Measurements from ENCODE around the gene GPRIN3. TPM values are rescaled to one million over a fixed set of nuclear protein-coding genes. Genes with fewer than 3 reads are reported as not detected.

The GPRIN3 gene
- total RNA-seq (10 to 100 TPM; 32.5 TPM), polyA plus RNA-seq (10 to 100 TPM in 1 of 2 donors, 1 to 10 TPM in 1; 6.9 to 18.9 TPM)

DNA sequence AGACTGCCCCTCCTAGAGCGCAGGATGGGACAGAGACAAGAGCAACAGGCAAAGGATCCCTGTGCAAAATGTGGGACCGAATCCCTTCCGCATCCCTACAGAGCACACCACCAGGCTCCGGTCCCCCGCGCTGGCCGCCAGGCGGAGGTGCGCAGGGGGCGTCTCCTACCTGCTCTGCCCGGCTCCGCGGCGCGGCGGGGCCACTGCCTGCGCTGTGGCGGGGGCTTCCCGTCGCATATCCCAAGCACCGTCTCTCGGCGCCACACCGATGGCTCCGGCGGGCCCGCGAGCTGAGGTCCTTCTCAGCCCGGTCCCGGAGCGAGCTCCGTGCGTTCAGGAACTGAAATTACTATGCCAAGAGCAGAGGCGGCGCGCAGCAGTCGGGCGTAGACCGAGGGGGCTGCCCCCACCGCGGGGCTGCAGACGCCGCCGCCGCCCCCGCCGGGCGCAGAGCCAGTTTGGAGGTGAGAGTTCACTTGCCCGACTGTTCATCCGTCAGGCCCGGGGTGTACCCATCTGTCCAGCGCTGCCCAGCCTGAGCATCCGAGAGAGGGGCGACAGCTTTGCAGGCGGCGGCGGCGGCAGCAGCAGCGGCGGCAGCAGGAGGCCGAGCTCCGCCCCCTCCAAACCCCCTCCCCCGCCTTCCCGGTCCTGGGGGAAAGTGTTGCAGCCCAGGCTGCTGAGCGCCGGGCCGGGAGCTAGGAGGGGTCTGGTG, at the start of gene GPRIN3:
Gene GPRIN3, minus strand, starts transcription at position 355 of the 715 bp plus-strand sequence. CDS start 57,690 bp downstream, outside the sequence.
- peak; percentile 65 to 83 (median 68) for DNase-seq
- peaks cover 52% of the 10 kb centered on the region for H3K4me1 ChIP-seq (ENCODE audit: insufficient read depth, low read length)
- ChIA-PET CTCF (ENCODE audit: partially characterized antibody) (interaction anchor here (0.9 to 1.9 kb wide), 14 partner anchors 10 to 128 kb away, joined by 3 to 14 read pairs (median 4); no protein-coding TSS in a partner anchor), POLR2A (ENCODE audit: partially characterized antibody) (interaction anchor here (0.9 to 15.1 kb wide), 15 partner anchors 9 to 1023 kb away, joined by 3 to 453 read pairs (median 7); partner anchors contain the start of gene PPM1K)
- peak within 1 kb of the TSS; percentile 85 to 100 for H3K4me3 ChIP-seq (ENCODE audit: low read length in 2 of 2)
- H3K27me3 Mint-ChIP-seq, result no peaks in the 10 kb centered on the region
- H3K9me3 ChIP-seq (ENCODE audit: control insufficient read depth in 1 of 2, low read length in 2 of 2), result no peaks in the 10 kb centered on the region
- peaks cover 34 to 74% (median 48%) of the 10 kb centered on the region in 4 donors for H3K4me1 Mint-ChIP-seq
- peak within 1 kb of the TSS; percentile 95 to 100 (median 99) for H3K4me3 Mint-ChIP-seq
- no peaks in the 10 kb centered on the region for H3K36me3 ChIP-seq (ENCODE audit: insufficient read depth, low read length)
- H3K36me3 Mint-ChIP-seq, result peaks cover 20 to 31% of the 10 kb centered on the region in 2 donors
- H3K27ac ChIP-seq (ENCODE audit: low read depth, low read length), result peak within 1 kb of the TSS; percentile 87
- H3K27me3 ChIP-seq (ENCODE audit: insufficient read depth, low read length), result no peaks in the 10 kb centered on the region
- H3K9me3 Mint-ChIP-seq, result no peaks in the 10 kb centered on the region
- H3K27ac Mint-ChIP-seq, result peak within 1 kb of the TSS; percentile 87 to 99 (median 98)
- intact Hi-C loops (cut with micrococcal nuclease), result loop anchor here (1.0 to 10.0 kb wide), 5 partner anchors 9 to 1025 kb away; partner anchors contain the start of gene HERC3

DNA sequence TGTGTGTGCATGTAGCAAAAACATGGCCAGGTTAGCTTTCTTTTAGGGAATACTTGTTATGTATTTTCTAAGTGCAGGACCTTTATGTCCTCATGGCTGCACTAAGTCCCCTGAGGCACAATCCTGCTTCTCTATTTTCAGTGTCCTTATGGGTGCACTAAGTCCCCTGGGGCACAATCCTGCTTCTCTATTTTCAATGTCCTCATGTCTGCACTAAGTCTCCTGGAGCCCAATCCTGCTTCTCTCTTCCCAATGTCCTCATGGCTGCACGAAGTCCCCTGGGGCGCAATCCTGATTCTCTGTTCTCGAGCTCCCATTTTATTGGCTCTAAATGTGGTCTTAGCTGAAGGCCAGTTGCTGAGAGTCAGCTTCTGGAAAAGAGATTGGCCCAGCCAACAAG, 49.7 kb upstream of the GPRIN3 start:
- CTCF ChIA-PET (ENCODE audit: partially characterized antibody), result interaction anchor here (1.2 kb wide), 2 partner anchors 18 to 105 kb away, joined by 3 read pairs; no protein-coding TSS in a partner anchor
- H3K4me3 Mint-ChIP-seq, result no peak overlapping the region
- Histone ChIP-seq H3K27me3 (ENCODE audit: insufficient read depth, low read length) (no peaks in the 10 kb centered on the region), H3K9me3 (ENCODE audit: control insufficient read depth in 1 of 2, low read length in 2 of 2) (no peaks in the 10 kb centered on the region), H3K4me3 (ENCODE audit: low read length in 2 of 2) (no peak overlapping the region), H3K4me1 (ENCODE audit: insufficient read depth, low read length) (no peaks in the 10 kb centered on the region), H3K36me3 (ENCODE audit: insufficient read depth, low read length) (no peaks in the 10 kb centered on the region), H3K27ac (ENCODE audit: low read depth, low read length) (no peak overlapping the region)
- intact Hi-C loops (cut with micrococcal nuclease), result no loop called here
- H3K36me3 Mint-ChIP-seq, result no peaks in the 10 kb centered on the region
- peaks cover 0 to 1% of the 10 kb centered on the region in 2 donors for H3K27me3 Mint-ChIP-seq
- no peak overlapping the region for H3K27ac Mint-ChIP-seq
- POLR2A ChIA-PET (ENCODE audit: partially characterized antibody), result no interaction called here
- H3K9me3 Mint-ChIP-seq, result no peaks in the 10 kb centered on the region
- peaks cover 0 to 8% (median 2%) of the 10 kb centered on the region in 4 donors for H3K4me1 Mint-ChIP-seq
- DNase-seq, result no peak

GRCh38 chr4:89356086-89356485, 48.5 kb upstream of the GPRIN3 start:
- Histone ChIP-seq H3K36me3 (ENCODE audit: insufficient read depth, low read length) (no peaks in the 10 kb centered on the region), H3K4me3 (ENCODE audit: low read length in 2 of 2) (no peak overlapping the region), H3K9me3 (ENCODE audit: control insufficient read depth in 1 of 2, low read length in 2 of 2) (no peaks in the 10 kb centered on the region), H3K27me3 (ENCODE audit: insufficient read depth, low read length) (no peaks in the 10 kb centered on the region), H3K27ac (ENCODE audit: low read depth, low read length) (no peak overlapping the region), H3K4me1 (ENCODE audit: insufficient read depth, low read length) (no peaks in the 10 kb centered on the region)
- intact Hi-C loops (cut with micrococcal nuclease), result no loop called here
- no peak overlapping the region for H3K27ac Mint-ChIP-seq
- no peaks in the 10 kb centered on the region for H3K27me3 Mint-ChIP-seq
- DNase-seq, result no peak
- no peaks in the 10 kb centered on the region for H3K9me3 Mint-ChIP-seq
- no peak overlapping the region for H3K4me3 Mint-ChIP-seq
- POLR2A ChIA-PET (ENCODE audit: partially characterized antibody), result no interaction called here
- H3K4me1 Mint-ChIP-seq, result peaks cover 0 to 8% (median 2%) of the 10 kb centered on the region in 4 donors
- CTCF ChIA-PET (ENCODE audit: partially characterized antibody), result no interaction called here
- no peaks in the 10 kb centered on the region for H3K36me3 Mint-ChIP-seq

DNA sequence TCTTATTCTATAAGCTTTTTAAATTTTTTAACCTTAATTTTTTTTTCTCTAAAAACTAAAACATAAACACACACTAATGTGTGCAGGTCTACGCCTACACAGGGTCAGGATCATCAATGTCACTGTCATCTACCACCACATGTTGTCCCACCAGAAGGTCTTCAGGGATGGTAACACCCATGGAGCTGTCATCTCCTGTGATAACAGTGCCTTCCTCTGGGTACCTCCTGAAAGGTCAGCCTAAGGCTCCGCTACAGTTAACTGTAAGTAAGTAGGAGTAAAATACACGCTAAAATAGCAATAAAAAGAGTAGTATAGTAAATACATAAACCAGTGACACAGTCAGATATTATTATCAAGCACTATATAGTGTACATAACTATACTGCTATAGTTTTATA, 45.9 kb upstream of the GPRIN3 start:
- Histone ChIP-seq H3K4me3 (ENCODE audit: low read length in 2 of 2) (no peak overlapping the region), H3K9me3 (ENCODE audit: control insufficient read depth in 1 of 2, low read length in 2 of 2) (no peaks in the 10 kb centered on the region), H3K27me3 (ENCODE audit: insufficient read depth, low read length) (no peaks in the 10 kb centered on the region), H3K4me1 (ENCODE audit: insufficient read depth, low read length) (no peaks in the 10 kb centered on the region), H3K27ac (ENCODE audit: low read depth, low read length) (no peak overlapping the region), H3K36me3 (ENCODE audit: insufficient read depth, low read length) (no peaks in the 10 kb centered on the region)
- Mint-ChIP-seq H3K4me1 (peaks cover 0 to 8% (median 0%) of the 10 kb centered on the region in 4 donors), H3K4me3 (no peak overlapping the region), H3K9me3 (peaks cover 0 to 14% (median 3%) of the 10 kb centered on the region in 8 donors), H3K27me3 (no peaks in the 10 kb centered on the region), H3K36me3 (peaks cover 2% of the 10 kb centered on the region in 2 donors), H3K27ac (peak overlapping the region in 1 of 7 donors; percentile 72)
- DNase-seq, result no peak
- ChIA-PET POLR2A (ENCODE audit: partially characterized antibody) (no interaction called here), CTCF (ENCODE audit: partially characterized antibody) (interaction anchor here (0.6 to 1.3 kb wide), 3 partner anchors 48 to 127 kb away, joined by 3 to 10 read pairs (median 3); no protein-coding TSS in a partner anchor)
- intact Hi-C loops (cut with micrococcal nuclease), result no loop called here

GRCh38 chr4:89352541-89352940, 44.9 kb upstream of the GPRIN3 start:
- no peaks in the 10 kb centered on the region for H3K27me3 Mint-ChIP-seq
- H3K9me3 ChIP-seq (ENCODE audit: control insufficient read depth in 1 of 2, low read length in 2 of 2), result peaks cover 0 to 6% of the 10 kb centered on the region in 2 donors
- DNase-seq, result no peak
- no peak overlapping the region for H3K4me3 Mint-ChIP-seq
- no peaks in the 10 kb centered on the region for H3K36me3 ChIP-seq (ENCODE audit: insufficient read depth, low read length)
- peaks cover 4 to 6% of the 10 kb centered on the region in 2 donors for H3K36me3 Mint-ChIP-seq
- no peaks in the 10 kb centered on the region for H3K27me3 ChIP-seq (ENCODE audit: insufficient read depth, low read length)
- no peak overlapping the region for H3K27ac Mint-ChIP-seq
- ChIA-PET CTCF (ENCODE audit: partially characterized antibody) (interaction anchor here (1.3 kb wide), 1 partner anchor 126 kb away, joined by 10 read pairs; no protein-coding TSS in a partner anchor), POLR2A (ENCODE audit: partially characterized antibody) (interaction anchor here (1.0 kb wide), 1 partner anchor 59 kb away, joined by 3 read pairs; no protein-coding TSS in a partner anchor)
- H3K4me1 Mint-ChIP-seq, result peaks cover 0 to 7% (median 0%) of the 10 kb centered on the region in 4 donors
- no peak overlapping the region for H3K27ac ChIP-seq (ENCODE audit: low read depth, low read length)
- H3K4me3 ChIP-seq (ENCODE audit: low read length in 2 of 2), result no peak overlapping the region
- H3K9me3 Mint-ChIP-seq, result peaks cover 0 to 20% (median 10%) of the 10 kb centered on the region in 8 donors
- H3K4me1 ChIP-seq (ENCODE audit: insufficient read depth, low read length), result no peaks in the 10 kb centered on the region
- intact Hi-C loops (cut with micrococcal nuclease), result no loop called here

GRCh38 chr4:89351201-89351600, 43.6 kb upstream of the GPRIN3 start:
- Histone ChIP-seq H3K4me1 (ENCODE audit: insufficient read depth, low read length) (no peaks in the 10 kb centered on the region), H3K4me3 (ENCODE audit: low read length in 2 of 2) (no peak overlapping the region), H3K27me3 (ENCODE audit: insufficient read depth, low read length) (no peaks in the 10 kb centered on the region), H3K27ac (ENCODE audit: low read depth, low read length) (no peak overlapping the region), H3K36me3 (ENCODE audit: insufficient read depth, low read length) (no peaks in the 10 kb centered on the region), H3K9me3 (ENCODE audit: control insufficient read depth in 1 of 2, low read length in 2 of 2) (peaks cover 0 to 6% of the 10 kb centered on the region in 2 donors)
- no peaks in the 10 kb centered on the region for H3K4me1 Mint-ChIP-seq
- no peak overlapping the region for H3K4me3 Mint-ChIP-seq
- intact Hi-C loops (cut with micrococcal nuclease), result no loop called here
- ChIA-PET POLR2A (ENCODE audit: partially characterized antibody) (no interaction called here), CTCF (ENCODE audit: partially characterized antibody) (interaction anchor here (1.0 kb wide), 1 partner anchor 91 kb away, joined by 3 read pairs; no protein-coding TSS in a partner anchor)
- H3K27me3 Mint-ChIP-seq, result no peaks in the 10 kb centered on the region
- H3K36me3 Mint-ChIP-seq, result peaks cover 6 to 14% of the 10 kb centered on the region in 2 donors
- peaks cover 0 to 31% (median 19%) of the 10 kb centered on the region in 8 donors for H3K9me3 Mint-ChIP-seq
- DNase-seq, result no peak
- no peak overlapping the region for H3K27ac Mint-ChIP-seq

GRCh38 chr4:89347363-89348025, 39.9 kb upstream of the GPRIN3 start:
- H3K27me3 Mint-ChIP-seq, result no peaks in the 10 kb centered on the region
- peaks cover 0 to 6% of the 10 kb centered on the region in 2 donors for H3K9me3 ChIP-seq (ENCODE audit: control insufficient read depth in 1 of 2, low read length in 2 of 2)
- intact Hi-C loops (cut with micrococcal nuclease), result no loop called here
- no peak overlapping the region for H3K4me3 Mint-ChIP-seq
- no peaks in the 10 kb centered on the region for H3K36me3 ChIP-seq (ENCODE audit: insufficient read depth, low read length)
- H3K27me3 ChIP-seq (ENCODE audit: insufficient read depth, low read length), result no peaks in the 10 kb centered on the region
- H3K4me1 ChIP-seq (ENCODE audit: insufficient read depth, low read length), result no peaks in the 10 kb centered on the region
- POLR2A ChIA-PET (ENCODE audit: partially characterized antibody), result no interaction called here
- no peak overlapping the region for H3K4me3 ChIP-seq (ENCODE audit: low read length in 2 of 2)
- CTCF ChIA-PET (ENCODE audit: partially characterized antibody), result no interaction called here
- peaks cover 6 to 14% of the 10 kb centered on the region in 2 donors for H3K36me3 Mint-ChIP-seq
- H3K27ac Mint-ChIP-seq, result no peak overlapping the region
- peaks cover 0 to 31% (median 19%) of the 10 kb centered on the region in 8 donors for H3K9me3 Mint-ChIP-seq
- peaks cover 0 to 2% (median under 1%) of the 10 kb centered on the region in 4 donors for H3K4me1 Mint-ChIP-seq
- no peak for DNase-seq
- no peak overlapping the region for H3K27ac ChIP-seq (ENCODE audit: low read depth, low read length)
